IMR-90 (cell line): Measurements from ENCODE around the gene WHRN.

Experiments
- CEBPB ChIP-seq: IDR thresholded peaks from 2 replicates; pipeline ENCODE4 v1.6.1; 2012; ENCODE audit warnings: low read depth, low read length, improper control_type of control experiment
- CTCF ChIP-seq: conservative IDR thresholded peaks from 2 replicates; pipeline ENCODE4 v1.5.1; 2012; ENCODE audit warnings: mild to moderate bottlenecking, low read depth, low read length, improper control_type of control experiment
- MAZ ChIP-seq: IDR thresholded peaks from 2 replicates; pipeline ENCODE4 v1.6.1; 2012; ENCODE audit warnings: low read depth, mild to moderate bottlenecking, low read length, improper control_type of control experiment, moderate library complexity, borderline replicate concordance
- MXI1 ChIP-seq: IDR thresholded peaks from 2 replicates; pipeline ENCODE4 v1.6.1; 2012; ENCODE audit warnings: low read depth, mild to moderate bottlenecking, low read length, moderate library complexity, borderline replicate concordance
- NFE2L2 ChIP-seq: fragments of 150-350 bp; IDR thresholded peaks from 2 replicates; pipeline ENCODE4 v1.6.1; 2016; ENCODE audit warnings: low read depth, mild to moderate bottlenecking, low read length
- POLR2A ChIP-seq: IDR thresholded peaks from 2 replicates; pipeline ENCODE4 v1.6.1; 2012; ENCODE audit warnings: mild to moderate bottlenecking, low read depth, low read length
- RAD21 ChIP-seq: IDR thresholded peaks from 2 replicates; pipeline ENCODE4 v1.6.1; 2012; ENCODE audit warnings: low read length, improper control_type of control experiment

- TF ChIP-seq CTCF (no peak), MAZ (no peak; the same call in none of the 2 replicates), POLR2A (peak; percentile 75; the same call in 1 of the 2 replicates), RAD21 (peak; percentile 3; the same call in 1 of the 2 replicates), MXI1 (no peak), NFE2L2 (no peak), CEBPB (no peak)
Observed at GRCh38 chr9:114387680-114388356, 117.5 kb downstream of the WHRN start, which contains the start of gene AKNA.
